Posterior vena cava (tissue), 2 donors: ENCODE data around the gene OVCA2. TPM values are rescaled to one million over a fixed set of nuclear protein-coding genes. Genes with fewer than 3 reads are reported as not detected.

Source experiments
- DNase-seq: peaks from one replicate; pipeline ENCODE4 v3.0.0-alpha.2; 2020; ENCODE audit warnings: low spot score
- intact Hi-C, 2 donors: fragments of 100-400 bp; cut with DNase I; formaldehyde crosslinking; loops; one replicate each; pipeline versions ENCODE4 v1.14.1 to v1.14.2; 2022 to 2023
- total RNA-seq, 2 donors: library from RNA; stranded (reverse); fragmentation: NEBNext Ultra II Directional; extraction: Animal tissue kit (Norgen Biotek cat#: 25700); gene quantifications; one replicate each; pipeline ENCODE4 v1.2.1, GENCODE V29; 2021
- donor health status: DM: yes; HTN: yes; CAD: no.
- donor health status: DM: yes; HTN: yes; CAD: no.

Gene OVCA2
- total RNA-seq, 2 donors from 2014 or later: 17.4 to 21.2 TPM

GRCh38 chr17:2049333-2050299, 7.8 kb downstream of the OVCA2 start:
- DNase-seq: peak; percentile 97
- intact Hi-C loops: no loop called here

DNA sequence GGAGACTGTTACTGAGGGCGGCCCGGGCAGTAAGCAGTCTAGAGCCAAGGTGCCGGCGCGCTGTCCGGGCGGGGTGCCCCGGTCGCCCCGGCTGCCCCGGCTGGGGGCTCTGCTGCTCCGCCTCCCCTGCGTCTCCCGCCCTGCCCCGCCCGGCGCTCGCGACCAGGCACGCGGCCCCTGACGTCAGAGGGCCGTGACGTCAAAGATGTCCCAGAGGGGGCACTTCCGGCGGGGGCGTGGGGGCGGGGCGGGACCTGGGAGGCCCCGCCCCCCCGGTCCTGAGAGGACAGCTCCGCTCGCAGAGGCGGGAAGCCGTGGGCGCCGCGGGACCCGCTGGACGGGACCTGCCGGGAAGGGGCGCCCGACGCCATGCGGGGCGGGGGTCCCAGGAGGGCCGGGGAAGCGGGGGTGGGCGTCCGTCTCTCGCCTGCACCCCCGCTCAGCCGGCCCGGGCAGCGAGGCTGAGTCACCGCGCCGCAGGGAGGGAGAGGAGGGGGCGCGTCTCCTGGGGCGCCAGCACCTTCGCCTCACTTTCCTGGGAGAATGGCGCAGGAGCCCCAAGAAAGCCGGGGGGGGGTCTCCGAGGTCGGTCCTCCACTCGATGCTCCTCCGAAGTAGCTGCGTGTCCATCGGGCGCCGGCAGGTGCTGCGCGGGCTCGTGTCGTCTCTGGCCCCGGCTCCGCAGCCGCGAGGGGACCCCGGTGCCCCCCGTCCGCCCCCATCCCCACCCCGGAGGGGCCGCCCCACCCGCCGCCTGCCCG, 8.7 kb downstream of the OVCA2 start:
- intact Hi-C loops: no loop called here
- peak; percentile 92 for DNase-seq

- intact Hi-C loops: no loop called here
- no peak for DNase-seq
Measured at GRCh38 chr17:2051061-2051932, 9.5 kb downstream of the OVCA2 start.

GRCh38 chr17:2051933-2052559, 10.2 kb downstream of the OVCA2 start:
- no peak for DNase-seq
- intact Hi-C loops: no loop called here

DNA sequence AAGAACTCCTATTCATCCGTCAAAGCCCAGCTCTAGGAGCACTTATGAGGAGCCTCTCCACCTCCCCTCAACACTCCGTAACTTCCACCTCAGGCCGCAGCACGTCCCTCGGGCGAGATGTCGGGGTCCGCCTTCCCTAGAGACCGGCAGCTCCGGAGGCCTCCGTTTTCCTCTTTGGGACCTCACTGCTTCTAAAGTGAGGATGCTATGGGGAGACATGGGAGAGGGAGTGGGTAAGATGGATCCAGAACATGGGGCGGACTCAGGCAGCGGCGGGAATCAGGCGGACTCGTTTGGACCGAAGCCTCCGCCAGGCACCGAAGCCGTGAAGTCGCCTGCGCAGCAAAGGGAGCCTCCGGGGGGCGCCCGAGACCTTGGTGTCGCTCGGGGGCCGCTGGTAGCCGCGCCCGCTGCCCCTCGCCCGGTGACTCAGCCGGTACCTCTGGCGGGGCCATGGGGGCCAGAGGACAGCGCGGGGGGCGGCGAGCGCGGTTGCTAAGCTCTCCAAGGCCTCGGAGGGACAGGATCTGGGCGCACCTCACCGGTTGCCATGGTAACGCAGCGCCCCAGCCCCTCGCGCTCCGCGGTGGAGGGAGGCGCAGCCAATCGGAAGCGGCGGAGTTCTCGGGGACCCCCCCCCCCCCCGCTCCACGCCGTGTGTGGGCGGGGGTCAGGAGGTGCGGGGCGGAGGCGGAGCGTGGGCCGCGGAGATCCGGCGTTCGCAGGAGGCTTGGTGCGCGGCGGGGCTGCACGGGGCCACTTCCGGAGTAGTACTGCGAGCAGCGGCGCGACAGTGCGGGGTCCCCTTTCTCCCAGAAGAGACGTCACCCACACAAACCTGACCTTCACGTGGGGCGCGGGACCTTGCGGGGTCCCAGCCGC, 11.8 kb downstream of the OVCA2 start:
- peak; percentile 95 for DNase-seq

GRCh38 chr17:2054262-2054511, 12.4 kb downstream of the OVCA2 start:
- intact Hi-C loops: loop anchor here (2.0 kb wide), 1 partner anchor 191 kb away; no protein-coding TSS in a partner anchor
- no peak for DNase-seq

More for the DNA sequence above, 11.8 kb downstream of the OVCA2 start:
- intact Hi-C loops: loop anchor here (2.0 kb wide), 1 partner anchor 191 kb away; no protein-coding TSS in a partner anchor

DNA sequence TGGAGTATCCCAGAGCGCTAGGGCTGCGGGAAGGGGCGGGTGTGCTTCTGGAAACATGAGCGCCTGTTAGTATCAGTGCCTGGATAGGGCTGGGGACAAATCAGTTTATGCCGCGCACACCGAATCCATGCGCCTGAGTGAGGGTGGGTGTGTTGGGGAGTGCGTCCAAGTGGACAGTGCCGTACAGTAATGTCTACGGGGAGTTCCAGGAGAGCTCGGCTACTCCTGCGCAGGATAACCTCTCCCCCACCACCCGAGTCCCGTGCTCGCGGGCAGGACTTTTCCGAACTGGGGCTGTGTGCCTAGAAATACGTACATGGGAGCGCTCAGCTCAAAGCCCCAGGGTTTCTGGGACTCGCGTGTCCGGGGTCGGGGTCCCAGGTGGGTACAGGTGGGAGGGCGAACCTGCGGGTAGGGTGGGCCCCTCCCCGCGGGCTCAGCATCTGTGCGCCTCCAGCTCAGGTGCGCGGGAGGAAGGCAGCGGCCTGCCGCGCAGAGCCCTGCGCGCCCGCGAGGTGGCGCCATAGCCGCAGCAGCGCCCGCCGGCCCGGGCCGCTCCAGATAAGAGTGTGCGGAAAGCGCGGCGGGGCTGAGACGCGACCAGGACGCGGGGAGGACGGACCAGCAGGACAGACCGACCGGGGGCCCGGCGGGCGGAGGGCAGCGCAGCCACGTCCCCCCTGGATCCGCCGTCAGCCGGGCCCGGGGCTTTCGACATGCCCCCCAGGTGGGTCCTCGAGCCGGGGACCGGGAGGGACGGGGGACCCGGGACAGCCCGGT, 12.9 kb downstream of the OVCA2 start, which contains the start of gene HIC1:
HIC1 (plus strand) TSS at position 592 of the 780 bp plus-strand sequence. CDS start 1,588 bp downstream, outside the sequence.
- DNase-seq: peak; percentile 95
- intact Hi-C loops: loop anchor here (2.0 to 5.0 kb wide), 2 partner anchors 38 to 190 kb away; no protein-coding TSS in a partner anchor

DNA sequence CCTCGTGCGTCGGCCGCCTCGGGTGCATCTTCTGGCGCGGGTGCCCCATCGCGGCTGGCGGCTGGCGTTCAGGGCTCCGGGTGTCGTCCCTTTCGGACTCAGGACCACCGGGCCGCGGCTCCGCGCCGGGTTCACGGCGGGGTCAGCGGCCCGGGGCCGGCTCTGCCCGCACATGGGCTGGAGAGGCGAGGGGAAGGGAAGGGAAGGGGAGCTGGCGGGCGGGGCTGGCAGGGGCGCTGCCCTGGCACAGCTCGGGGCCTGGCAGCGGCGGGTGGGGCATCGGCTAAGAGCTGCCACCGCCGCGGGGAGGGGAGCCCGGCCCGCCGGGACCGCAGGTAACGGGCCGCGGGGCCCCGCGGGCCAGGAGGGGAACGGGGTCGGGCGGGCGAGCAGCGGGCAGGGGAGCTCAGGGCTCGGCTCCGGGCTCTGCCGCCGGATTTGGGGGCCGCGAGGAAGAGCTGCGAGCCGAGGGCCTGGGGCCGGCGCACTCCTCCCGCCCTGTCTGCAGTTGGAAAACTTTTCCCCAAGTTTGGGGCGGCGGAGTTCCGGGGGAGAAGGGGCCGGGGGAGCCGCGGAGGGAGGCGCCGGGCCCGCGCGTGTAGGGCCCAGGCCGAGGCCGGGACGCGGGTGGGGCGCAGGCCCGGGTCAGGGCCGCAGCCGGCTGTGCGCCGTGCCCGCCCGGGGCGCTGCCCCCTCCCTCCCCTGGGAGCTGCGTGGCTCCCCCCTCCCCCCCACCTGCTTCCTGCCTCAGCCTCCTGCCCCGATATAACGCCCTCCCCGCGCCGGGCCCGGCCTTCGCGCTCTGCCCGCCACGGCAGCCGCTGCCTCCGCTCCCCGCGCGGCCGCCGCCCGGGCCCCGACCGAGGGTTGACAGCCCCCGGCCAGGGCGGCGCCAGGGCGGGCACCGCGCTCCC, 13.7 kb downstream of the OVCA2 start:
- intact Hi-C loops: loop anchor here (2.0 to 5.0 kb wide), 2 partner anchors 37 to 189 kb away; no protein-coding TSS in a partner anchor

GRCh38 chr17:2056206-2057174, 14.7 kb downstream of the OVCA2 start:
- intact Hi-C loops: loop anchor here in 1 of 2 donors (5.0 kb wide), 1 partner anchor 36 kb away; no protein-coding TSS in a partner anchor
- peak; percentile 85 for DNase-seq

More for the DNA sequence above, 13.7 kb downstream of the OVCA2 start:
- peak; percentile 85 for DNase-seq

GRCh38 chr17:2057175-2057759, 15.4 kb downstream of the OVCA2 start:
- intact Hi-C loops: loop anchor here in 1 of 2 donors (5.0 kb wide), 1 partner anchor 35 kb away; no protein-coding TSS in a partner anchor
- DNase-seq: peak; percentile 84

GRCh38 chr17:2057760-2058585, 16.2 kb downstream of the OVCA2 start:
- intact Hi-C loops: loop anchor here in 1 of 2 donors (5.0 kb wide), 1 partner anchor 34 kb away; no protein-coding TSS in a partner anchor
- DNase-seq: peak; percentile 83

GRCh38 chr17:2058586-2059546, 17.0 kb downstream of the OVCA2 start:
- intact Hi-C loops: loop anchor here in 1 of 2 donors (5.0 kb wide), 1 partner anchor 33 kb away; no protein-coding TSS in a partner anchor
- DNase-seq: peak; percentile 97
